Transverse colon (tissue), 4 donors: ENCODE measurements around the gene NCF4. TPM values are rescaled to one million over a fixed set of nuclear protein-coding genes. Genes with fewer than 3 reads are reported as not detected.

Experiments used
- DNase-seq: peaks from one replicate; pipeline ENCODE4 v3.0.0-alpha.2; 2019
- H3K27ac ChIP-seq, 4 donors: fragments of 200-600 bp; sonication (generic); 2 replicates each; pipeline ENCODE4 v1.5.1; 2016 to 2018; ENCODE audit warnings: inconsistent platforms in 4 of 4
- H3K27me3 ChIP-seq: fragments of 200-600 bp; sonication (generic); 2 replicates; pipeline ENCODE4 v1.5.1; 2017; ENCODE audit warnings: inconsistent platforms
- H3K36me3 ChIP-seq, 4 donors: fragments of 200-600 bp; sonication (generic); 2 replicates each; pipeline ENCODE4 v1.5.1; 2017 to 2019; ENCODE audit warnings: inconsistent platforms in 4 of 4
- H3K4me1 ChIP-seq, 4 donors: fragments of 200-600 bp; sonication (generic); 2 replicates each; pipeline ENCODE4 v1.5.1; 2017 to 2020; ENCODE audit warnings: inconsistent platforms in 4 of 4
- H3K4me3 ChIP-seq, 4 donors: fragments of 200-600 bp; sonication (generic); 1 replicate in 1 of 4; 2 replicates in 3 of 4; pipeline versions ENCODE4 v1.5.1 to v1.6.1; 2017 to 2019; ENCODE audit warnings: inconsistent platforms in 4 of 4
- H3K9me3 ChIP-seq, 2 donors: fragments of 200-600 bp; sonication (generic); 2 replicates each; pipeline ENCODE4 v1.5.1; 2017 to 2019; ENCODE audit warnings: inconsistent platforms in 2 of 2
- EP300 ChIP-seq: sonication (generic); formaldehyde crosslinking; IDR thresholded peaks from one replicate; pipeline ENCODE4 v1.6.1; 2017; ENCODE audit warnings: antibody characterized with exemption, low read depth
- POLR2A ChIP-seq: fragments of 450-650 bp; IDR thresholded peaks from one replicate; pipeline ENCODE4 v1.6.1; 2016; ENCODE audit warnings: antibody characterized with exemption, mild to moderate bottlenecking, moderate library complexity
- POLR2AphosphoS5 ChIP-seq, 3 donors: sonication (generic); formaldehyde crosslinking; IDR thresholded peaks; one replicate each; pipeline ENCODE4 v1.6.1; 2016; ENCODE audit warnings: antibody characterized with exemption in 3 of 3
- WGBS, 2 donors: methylation state at CpG; one replicate each; pipeline ENCODE4 v1.1.5; 2018; ENCODE audit warnings: low coverage in 1 of 2; 5-methylcytosine and 5-hydroxymethylcytosine counted together
- in situ Hi-C, 4 donors: fragments of 200-750 bp; cut with MboI; loops; one replicate each; pipeline versions ENCODE4 v1.15.0 to v1.15.1; 2017; ENCODE audit warnings: low sequenced_read_pairs in 3 of 4, low pct_ligation_motif_present in 1 of 4, low pct_unique_long_range_greater_than_20kb in 1 of 4
- intact Hi-C: fragments of 100-400 bp; cut with DNase I; formaldehyde crosslinking; loops from one replicate; pipeline ENCODE4 v1.15.1; 2023; ENCODE audit warnings: low total_unique reads
- total RNA-seq, 4 donors: library from RNA; depleted of rRNA; stranded (reverse); fragments of >200 nt; gene quantifications; one replicate each; pipeline ENCODE4 v1.1.0, GENCODE V29; 2016
- TF ChIP-seq, protein P1 (sequence below), 5 experiments: fragments of 200-600 bp in 3 of 5; fragments of 450-650 bp in 2 of 5; sonication (generic) in 3 of 5; IDR thresholded peaks; 1 replicate in 2 of 5; 2 replicates in 3 of 5; pipeline ENCODE4 v1.5.1; 2016 to 2017; ENCODE audit warnings: antibody characterized with exemption in 5 of 5, inconsistent platforms in 3 of 5, mild to moderate bottlenecking in 2 of 5, moderate library complexity in 1 of 5

NCF4 gene
- total RNA-seq, 4 donors from 2014 or later: 9.4 to 98.7 (median 23.5) TPM

DNA sequence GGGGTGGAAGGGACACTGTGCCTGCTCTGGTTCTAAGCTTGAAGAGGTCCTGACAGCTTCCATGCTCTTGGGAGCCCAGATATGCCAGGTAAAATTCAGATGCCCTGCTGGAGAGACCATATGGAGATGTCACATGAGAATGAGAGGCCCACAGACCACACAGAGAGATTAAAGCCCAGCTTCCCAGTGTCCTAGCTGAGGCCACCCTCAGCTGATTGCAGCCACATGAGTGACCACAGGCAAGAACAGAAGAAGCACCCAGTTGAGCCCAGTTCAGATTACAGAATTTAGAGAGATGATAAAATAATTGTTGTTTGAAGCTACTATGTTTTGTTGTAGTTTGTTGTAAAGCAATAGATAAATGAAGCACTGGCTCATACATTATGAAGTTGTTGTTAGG, 29.6 kb upstream of the NCF4 start:
- no peak overlapping the region for H3K4me3 ChIP-seq
- DNase-seq: no peak
- H3K36me3 ChIP-seq: no peaks in the 10 kb centered on the region
- no peaks in the 10 kb centered on the region for H3K9me3 ChIP-seq
- TF ChIP-seq POLR2A (no peak), POLR2AphosphoS5 (IDR thresholded peaks at IDR 0.05) (no peak), EP300 (no peak)
- TF ChIP-seq, protein P1, sequence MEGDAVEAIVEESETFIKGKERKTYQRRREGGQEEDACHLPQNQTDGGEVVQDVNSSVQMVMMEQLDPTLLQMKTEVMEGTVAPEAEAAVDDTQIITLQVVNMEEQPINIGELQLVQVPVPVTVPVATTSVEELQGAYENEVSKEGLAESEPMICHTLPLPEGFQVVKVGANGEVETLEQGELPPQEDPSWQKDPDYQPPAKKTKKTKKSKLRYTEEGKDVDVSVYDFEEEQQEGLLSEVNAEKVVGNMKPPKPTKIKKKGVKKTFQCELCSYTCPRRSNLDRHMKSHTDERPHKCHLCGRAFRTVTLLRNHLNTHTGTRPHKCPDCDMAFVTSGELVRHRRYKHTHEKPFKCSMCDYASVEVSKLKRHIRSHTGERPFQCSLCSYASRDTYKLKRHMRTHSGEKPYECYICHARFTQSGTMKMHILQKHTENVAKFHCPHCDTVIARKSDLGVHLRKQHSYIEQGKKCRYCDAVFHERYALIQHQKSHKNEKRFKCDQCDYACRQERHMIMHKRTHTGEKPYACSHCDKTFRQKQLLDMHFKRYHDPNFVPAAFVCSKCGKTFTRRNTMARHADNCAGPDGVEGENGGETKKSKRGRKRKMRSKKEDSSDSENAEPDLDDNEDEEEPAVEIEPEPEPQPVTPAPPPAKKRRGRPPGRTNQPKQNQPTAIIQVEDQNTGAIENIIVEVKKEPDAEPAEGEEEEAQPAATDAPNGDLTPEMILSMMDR (IDR thresholded peaks at IDR 0.05): no peak
- intact Hi-C loops: no loop called here
- H3K4me1 ChIP-seq: no peaks in the 10 kb centered on the region
- no peak overlapping the region for H3K27ac ChIP-seq
- in situ Hi-C loops: no loop called here
- H3K27me3 ChIP-seq: no peaks in the 10 kb centered on the region

DNA sequence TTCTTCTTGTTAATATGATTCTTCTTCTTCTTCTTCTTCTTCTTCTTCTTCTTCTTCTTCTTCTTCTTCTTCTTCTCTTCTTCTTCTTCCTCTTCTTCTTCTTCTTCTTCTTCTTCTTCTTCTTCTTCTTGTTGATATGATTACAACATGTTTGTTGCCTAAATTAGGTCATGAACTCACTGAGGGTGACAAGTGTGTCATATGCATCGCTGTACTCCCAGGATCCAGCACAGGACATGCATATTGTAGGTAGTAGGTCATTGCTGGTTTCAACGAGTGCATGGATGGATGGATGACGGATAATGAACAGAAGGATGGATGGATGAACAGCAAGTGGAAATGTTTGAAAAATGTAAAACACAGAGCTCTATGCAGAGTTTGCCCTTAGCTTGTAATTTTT, 29.1 kb upstream of the NCF4 start:
- DNase-seq: no peak
- Histone ChIP-seq H3K27me3 (no peaks in the 10 kb centered on the region), H3K4me1 (no peaks in the 10 kb centered on the region), H3K36me3 (no peaks in the 10 kb centered on the region), H3K9me3 (no peaks in the 10 kb centered on the region), H3K4me3 (no peak overlapping the region), H3K27ac (no peak overlapping the region)
- in situ Hi-C loops: no loop called here
- WGBS, 2 donors: 98 to 100% methylated on average over 1 to 3 of the region's 3 CpGs
- intact Hi-C loops: no loop called here
- TF ChIP-seq POLR2A (no peak), POLR2AphosphoS5 (IDR thresholded peaks at IDR 0.05) (no peak), EP300 (no peak)
- TF ChIP-seq, protein P1 (IDR thresholded peaks at IDR 0.05): no peak

DNA sequence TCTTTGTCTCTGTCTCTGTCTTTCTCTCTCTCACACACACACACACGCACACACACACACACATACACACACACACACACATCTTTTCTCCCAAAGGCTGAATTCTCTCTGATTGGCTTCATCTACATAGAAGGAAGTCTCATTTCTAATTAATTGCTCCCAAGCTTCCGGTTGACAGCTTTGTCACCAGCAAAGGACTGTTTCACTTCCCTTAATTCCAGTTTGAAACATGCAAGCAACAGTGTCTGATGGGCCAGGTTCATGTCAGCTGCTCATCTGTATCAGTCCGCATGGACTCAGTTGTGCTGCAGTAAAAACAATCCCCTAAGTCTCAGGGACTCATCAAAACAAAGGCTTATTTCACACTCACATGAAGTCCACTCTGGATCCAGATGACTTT, 27.7 kb upstream of the NCF4 start:
- Histone ChIP-seq H3K27me3 (no peaks in the 10 kb centered on the region), H3K4me3 (no peak overlapping the region), H3K4me1 (no peaks in the 10 kb centered on the region), H3K36me3 (no peaks in the 10 kb centered on the region), H3K9me3 (no peaks in the 10 kb centered on the region), H3K27ac (no peak overlapping the region)
- intact Hi-C loops: no loop called here
- TF ChIP-seq EP300 (no peak), POLR2AphosphoS5 (IDR thresholded peaks at IDR 0.05) (no peak), POLR2A (no peak)
- TF ChIP-seq, protein P1 (IDR thresholded peaks at IDR 0.05): no peak
- WGBS, 2 donors: 59 to 100% methylated on average over 1 to 3 of the region's 3 CpGs
- DNase-seq: no peak
- in situ Hi-C loops: no loop called here

DNA sequence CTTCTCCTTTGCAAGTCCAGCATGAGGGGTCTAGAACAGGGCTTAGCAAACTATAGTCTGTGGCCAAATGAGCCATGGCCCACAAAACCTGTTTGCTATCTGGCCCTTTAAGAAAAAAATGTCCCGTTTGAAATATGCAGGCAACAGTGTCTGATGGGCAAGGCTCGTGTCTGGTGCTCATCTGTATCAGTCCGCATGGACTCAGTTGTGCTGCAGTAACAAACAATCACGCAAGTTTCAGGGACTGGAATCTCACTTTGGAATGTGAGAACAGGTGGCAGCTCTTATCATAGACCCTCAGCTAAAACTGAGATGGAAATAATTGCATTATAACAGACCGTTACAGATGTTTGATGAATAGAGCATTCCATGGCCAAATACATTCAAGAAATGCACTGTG, 24.9 kb upstream of the NCF4 start:
- in situ Hi-C loops: no loop called here
- 57 to 60% methylated on average over 5 of the region's 5 CpGs for WGBS, 2 donors

More for the DNA sequence above, 24.9 kb upstream of the NCF4 start:
- Histone ChIP-seq H3K4me3 (no peak overlapping the region), H3K27me3 (no peaks in the 10 kb centered on the region), H3K4me1 (no peaks in the 10 kb centered on the region), H3K27ac (no peak overlapping the region), H3K36me3 (no peaks in the 10 kb centered on the region), H3K9me3 (no peaks in the 10 kb centered on the region)
- intact Hi-C loops: no loop called here
- DNase-seq: no peak
- TF ChIP-seq EP300: no peak
- TF ChIP-seq POLR2A: no peak
- TF ChIP-seq POLR2AphosphoS5 (IDR thresholded peaks at IDR 0.05): no peak
- TF ChIP-seq, protein P1 (IDR thresholded peaks at IDR 0.05): no peak
